HG03066 (cell line): ENCODE data around the gene MEIS1.

Source experiments
- ATAC-seq: cut with Tn5 transposase; IDR thresholded peaks from one replicate; pipeline ENCODE4 v1.9.1; 2021; ENCODE audit warnings: low read depth; ENCODE audit not compliant: unreplicated experiment

MEIS1 gene

DNA sequence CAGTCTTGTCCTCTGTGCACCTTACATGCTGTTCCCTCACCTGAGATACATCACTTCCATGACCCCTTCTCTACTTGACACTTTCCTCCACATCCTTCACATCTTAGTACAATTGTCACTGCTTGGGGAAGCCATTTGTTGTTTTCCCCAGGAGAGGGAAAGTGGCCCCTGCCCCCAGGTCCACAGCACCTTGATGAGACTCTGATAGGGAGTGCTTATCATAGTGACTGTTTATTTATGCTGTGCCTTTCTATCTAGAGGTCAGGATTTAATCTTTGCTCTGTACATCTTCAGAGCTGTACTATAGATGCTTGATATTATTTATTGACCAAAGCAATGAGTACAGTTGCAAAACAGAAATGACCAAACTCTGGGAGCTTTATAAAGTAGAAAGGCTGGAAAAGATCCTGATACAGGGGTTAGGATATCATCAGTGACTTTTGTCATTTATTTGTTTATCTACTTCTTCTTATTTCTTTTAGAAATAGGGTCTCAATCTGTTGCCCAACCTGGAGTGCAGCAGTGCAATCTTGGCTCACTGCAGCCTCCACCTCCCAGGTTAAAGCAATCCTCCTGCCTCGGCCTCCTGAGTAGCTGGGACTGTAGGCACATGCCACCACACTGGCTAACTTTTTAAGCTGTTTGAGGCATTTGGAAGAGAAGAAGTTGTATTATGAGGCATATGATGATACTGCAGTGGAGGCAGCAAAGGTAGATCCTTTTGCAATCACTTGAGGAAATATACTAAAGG, 94.2 kb downstream of the MEIS1 start:
- no peak for ATAC-seq

GRCh38 chr2:66530651-66531050, 95.7 kb downstream of the MEIS1 start:
- no peak for ATAC-seq

- no peak for ATAC-seq
Observed at GRCh38 chr2:66531155-66531554, 96.2 kb downstream of the MEIS1 start.

DNA sequence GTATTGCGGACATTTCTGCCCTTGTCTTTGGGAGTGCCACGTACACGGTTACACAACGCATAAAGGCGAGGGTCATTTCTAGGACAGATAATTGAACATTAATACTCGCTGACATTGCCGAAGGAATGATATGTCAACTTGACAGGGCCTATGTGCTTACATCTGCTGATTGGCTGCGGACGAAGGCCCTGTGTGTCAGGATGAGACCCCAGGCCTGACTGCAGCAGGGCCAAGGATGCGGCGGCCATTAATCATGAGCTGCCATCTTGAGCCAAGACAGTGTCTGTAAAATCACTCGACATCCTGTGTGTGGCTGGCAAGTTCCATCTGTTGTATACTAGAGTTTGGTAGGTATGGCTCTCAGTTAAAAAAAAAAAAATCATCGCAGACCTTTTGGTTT, 96.6 kb downstream of the MEIS1 start:
- ATAC-seq = no peak

DNA sequence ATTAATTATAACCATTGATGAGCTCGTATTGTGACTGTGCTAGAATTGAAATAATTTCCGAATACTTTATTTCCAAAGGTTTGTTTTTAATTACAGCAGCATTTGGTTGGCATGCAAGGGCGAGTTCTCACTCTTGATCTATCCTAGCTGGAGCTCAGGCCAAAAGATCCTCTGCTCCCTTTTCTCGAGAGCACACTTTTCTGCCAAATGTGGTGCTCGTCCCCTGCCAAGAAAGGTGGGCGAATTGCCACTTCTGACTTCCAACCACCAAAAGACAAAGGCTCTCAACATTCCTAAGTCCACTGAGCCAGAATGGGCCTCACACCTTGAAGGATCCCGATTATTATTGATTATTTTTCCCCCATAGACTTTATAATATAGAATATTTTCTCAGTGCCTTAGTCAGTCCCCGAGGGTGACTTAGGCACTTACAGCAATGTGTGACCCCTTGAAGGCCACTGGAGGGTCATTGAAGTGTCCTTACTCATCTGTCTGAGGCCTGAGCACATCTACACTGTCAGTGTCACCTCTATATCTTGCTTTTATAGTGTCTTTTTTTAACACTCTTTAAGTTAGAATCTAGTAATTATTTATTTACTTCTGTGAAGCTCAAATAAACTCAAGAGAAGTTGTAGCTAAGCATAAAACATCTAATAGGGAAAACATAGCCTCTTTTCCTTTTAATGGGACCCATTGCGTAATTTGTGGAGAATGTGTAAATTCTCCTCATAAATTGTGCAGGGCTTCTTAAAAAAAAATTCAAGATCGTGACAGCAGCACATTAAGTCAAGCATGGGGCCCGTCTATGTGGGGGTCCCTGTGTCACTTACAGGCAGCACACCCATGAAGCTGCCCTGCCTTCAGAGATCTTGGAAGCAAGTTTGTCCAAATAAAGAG, 98.3 kb downstream of the MEIS1 start:
- no peak for ATAC-seq

- ATAC-seq = no peak
Observed at GRCh38 chr2:66534461-66534860, 99.5 kb downstream of the MEIS1 start.

DNA sequence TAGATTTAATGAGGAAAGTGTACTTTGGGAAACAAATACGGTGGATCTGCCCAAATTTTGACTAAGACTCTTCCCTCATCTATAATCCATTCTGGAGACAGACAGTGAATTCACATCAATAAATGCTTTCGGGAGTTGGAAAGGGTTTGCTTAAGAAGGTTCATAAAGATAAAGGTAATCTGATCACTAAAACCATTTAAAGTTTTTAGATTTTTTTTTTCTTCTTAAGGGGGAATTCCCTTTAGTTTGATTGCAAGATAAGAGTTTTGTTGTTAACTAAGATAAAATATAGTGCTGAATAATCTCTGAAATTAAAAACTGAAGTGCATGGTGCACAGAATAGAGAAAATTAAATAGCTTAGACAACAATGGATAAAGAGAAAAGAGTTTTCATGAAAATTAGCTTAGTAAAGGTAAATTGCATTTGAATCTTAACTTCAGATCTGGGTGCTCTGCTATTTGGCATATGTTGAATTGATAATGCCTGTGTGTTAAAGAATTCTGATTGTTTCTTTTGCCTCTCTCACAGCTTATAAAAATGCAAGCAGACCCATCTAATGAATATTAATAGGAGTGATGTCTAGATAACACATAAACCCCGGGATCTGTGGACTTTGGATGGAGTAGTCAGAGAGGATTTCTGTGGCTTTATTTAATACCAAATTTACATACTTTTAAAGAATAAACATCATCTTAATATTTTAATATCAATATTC, 100.8 kb downstream of the MEIS1 start:
- ATAC-seq = no peak

GRCh38 chr2:66536290-66536673, 101.4 kb downstream of the MEIS1 start:
- ATAC-seq = no peak

DNA sequence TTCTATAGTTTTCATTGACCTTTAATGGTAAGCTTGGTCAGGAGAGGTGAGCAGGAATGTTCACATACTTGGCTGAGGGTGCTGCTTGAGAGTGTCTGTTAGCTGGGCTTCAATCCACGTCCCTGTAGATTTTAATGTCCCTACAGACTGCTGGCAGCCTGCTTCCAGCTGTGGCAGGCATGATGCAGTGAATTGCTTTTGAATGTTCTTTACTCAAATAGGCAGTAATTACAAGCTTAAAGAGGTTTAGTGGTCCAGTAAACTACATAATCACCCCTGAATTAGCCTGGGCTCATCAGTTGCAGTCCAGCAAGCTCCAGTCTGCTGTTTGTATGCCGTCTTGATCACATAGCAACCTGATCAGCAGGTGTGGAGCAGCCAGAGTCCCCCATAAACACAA, 102.1 kb downstream of the MEIS1 start:
- no peak for ATAC-seq

DNA sequence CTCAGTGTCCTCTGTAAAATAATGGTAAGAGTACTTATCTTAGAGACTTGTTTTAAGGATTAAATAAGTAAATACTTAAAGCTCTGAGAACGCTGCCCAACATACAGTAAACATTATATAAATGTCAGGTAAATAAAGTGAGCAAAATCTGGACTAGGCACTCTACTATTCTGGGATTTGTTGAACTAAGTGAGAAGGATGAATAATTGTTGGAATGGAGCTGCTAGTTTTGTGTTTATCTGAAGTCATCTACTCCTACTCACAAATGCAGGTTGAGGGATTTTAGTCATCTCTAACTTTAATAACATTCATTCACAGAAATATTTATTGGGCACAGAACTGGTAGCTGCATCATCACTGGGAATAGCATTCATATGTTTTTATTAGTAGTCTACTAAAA, 103.4 kb downstream of the MEIS1 start:
- ATAC-seq = no peak

GRCh38 chr2:66539452-66539851, 104.5 kb downstream of the MEIS1 start:
- no peak for ATAC-seq

DNA sequence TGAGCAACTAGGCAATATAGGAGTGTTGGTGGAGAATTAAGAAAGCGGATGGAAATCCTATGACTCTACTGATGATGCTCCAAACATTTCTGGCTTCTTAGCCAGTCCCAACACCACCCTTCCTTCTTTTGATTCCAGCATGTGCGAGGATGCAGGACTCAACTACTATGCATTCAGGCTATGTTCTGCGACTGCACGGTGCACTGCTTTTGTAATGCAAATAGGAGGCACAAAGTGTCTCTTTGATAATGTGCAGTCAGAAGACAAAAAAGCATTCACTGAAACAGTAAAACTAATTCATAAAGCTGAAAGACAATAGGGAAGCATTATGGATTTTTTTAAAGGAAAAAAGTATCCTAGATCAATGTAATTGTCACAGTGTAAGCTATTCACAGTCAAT, 106.7 kb downstream of the MEIS1 start:
- ATAC-seq = no peak

DNA sequence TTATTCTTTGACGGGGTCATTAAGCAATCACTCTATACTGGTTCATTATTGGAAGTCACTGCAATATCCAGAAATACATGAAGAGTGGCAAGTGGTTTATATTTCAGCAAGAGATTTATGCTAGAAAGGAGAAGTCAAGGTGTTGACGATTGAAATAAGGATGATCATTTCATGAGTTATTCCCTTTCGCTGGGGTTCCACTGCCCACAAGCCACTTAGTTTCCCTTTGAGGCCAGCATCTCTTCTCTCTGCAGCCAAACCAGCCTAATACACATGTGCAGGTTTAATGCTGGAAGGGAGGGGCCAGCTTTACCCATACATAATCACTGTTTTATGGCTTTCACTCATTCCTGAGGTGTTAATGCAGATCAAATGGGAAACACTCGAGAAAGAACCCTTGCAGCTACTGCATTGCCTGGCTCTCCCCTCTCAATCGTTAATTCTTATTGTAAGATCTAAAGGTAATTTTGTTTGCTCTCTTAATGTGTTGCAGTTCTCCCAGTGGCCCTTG, 108.4 kb downstream of the MEIS1 start:
- no peak for ATAC-seq

GRCh38 chr2:66544258-66544657, 109.3 kb downstream of the MEIS1 start:
- no peak for ATAC-seq

- ATAC-seq = no peak
Observed at GRCh38 chr2:66545258-66545657, 110.3 kb downstream of the MEIS1 start.

- no peak for ATAC-seq
Observed at GRCh38 chr2:66547118-66547517, 112.2 kb downstream of the MEIS1 start.

DNA sequence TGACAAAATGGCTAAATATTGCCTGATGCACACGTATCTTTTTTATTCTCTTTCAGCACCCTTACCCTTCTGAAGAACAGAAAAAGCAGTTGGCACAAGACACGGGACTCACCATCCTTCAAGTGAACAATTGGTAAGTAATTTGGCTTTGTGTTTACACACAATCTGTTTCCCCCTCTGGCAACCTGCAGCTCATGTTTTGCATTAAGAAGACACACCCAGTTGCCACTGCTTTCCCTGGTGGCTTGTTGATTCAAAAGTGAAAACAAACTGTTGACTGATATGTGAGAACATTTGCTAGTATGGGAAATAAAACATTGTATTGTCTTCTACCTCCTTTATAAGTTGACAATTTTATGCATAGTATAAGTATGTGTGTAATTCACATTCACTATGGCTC, 113.0 kb downstream of the MEIS1 start:
- ATAC-seq = no peak

DNA sequence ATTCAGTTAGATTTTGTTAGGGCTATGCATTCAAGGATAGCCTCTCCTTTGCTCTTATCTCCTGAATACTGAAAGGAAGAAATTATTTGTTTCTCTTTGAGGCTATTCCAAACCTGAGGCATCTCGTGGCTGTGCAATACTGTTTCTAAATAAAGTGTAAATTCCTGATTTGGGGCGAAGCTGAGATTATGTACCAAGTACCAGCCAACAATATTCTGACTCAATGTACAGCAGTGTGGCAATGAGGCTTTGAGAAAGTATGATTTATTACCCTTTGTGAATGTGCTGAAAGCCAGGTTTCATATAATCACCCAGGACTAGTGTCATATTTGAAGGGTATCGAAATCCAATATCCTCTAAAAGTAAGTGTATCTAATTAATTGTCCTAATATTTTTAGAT, 113.5 kb downstream of the MEIS1 start:
- ATAC-seq = no peak

- no peak for ATAC-seq
Observed at GRCh38 chr2:66550826-66551225, 115.9 kb downstream of the MEIS1 start.

DNA sequence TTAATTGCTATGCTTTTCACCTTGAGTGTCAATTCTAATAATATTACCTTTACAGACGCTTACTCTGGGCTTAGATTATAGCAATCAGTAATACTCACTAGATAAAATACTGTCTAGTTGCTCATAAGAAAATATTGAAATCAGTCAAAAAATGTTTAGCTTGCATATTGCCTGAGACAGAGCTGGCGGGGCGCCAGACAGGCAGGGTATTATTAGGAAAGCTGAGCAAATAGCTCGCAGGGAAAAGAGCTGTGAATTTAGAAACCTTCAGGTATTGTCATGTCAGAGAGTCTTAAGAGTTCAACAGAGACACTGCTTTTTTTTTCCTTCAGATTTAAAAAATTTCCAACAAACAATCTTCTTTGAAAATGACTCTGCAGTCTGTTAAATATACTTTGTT, 118.4 kb downstream of the MEIS1 start:
- ATAC-seq = no peak

GRCh38 chr2:66555091-66555490, 120.2 kb downstream of the MEIS1 start:
- no peak for ATAC-seq
